ENCODE results near the gene RASSF6. TPM values are rescaled to one million over a fixed set of nuclear protein-coding genes. Genes with fewer than 3 reads are reported as not detected.

Gene RASSF6
- total RNA-seq, 2 donors from 2014 or later, result not detected

GRCh38 chr4:73539386-73539785, 80.8 kb downstream of the RASSF6 start:
- no peak for DNase-seq (ENCODE audit: low spot score in 2 of 2)
- no peak overlapping the region for H3K27ac Mint-ChIP-seq

DNA sequence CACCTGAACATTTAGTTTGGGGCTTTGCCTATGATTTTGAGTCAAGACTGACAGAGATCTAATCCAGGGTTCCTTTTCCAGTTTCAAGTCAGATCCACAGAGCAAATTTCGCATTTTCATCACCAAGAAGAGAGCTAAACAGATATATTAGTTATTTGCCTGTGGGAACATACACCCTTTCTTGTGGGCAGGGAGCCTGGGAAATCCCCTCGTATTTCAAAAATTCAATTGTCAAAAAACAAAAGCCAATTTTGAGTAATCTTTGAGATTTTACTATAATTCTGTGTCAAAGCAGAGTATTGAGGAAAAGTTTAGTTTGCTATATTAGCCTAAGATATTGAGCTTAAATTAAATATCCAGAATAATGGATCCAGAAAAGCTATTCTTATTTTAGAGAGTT, 82.1 kb downstream of the RASSF6 start:
- DNase-seq (ENCODE audit: low spot score in 2 of 2) (no peak), ATAC-seq (peak in 1 of 2 donors; percentile 39)
- Mint-ChIP-seq H3K9me3 (no peaks in the 10 kb centered on the region), H3K27ac (no peak overlapping the region), H3K36me3 (no peaks in the 10 kb centered on the region)

More at GRCh38 chr4:73539386-73539785, 80.8 kb downstream of the RASSF6 start:
- Mint-ChIP-seq H3K36me3 (no peaks in the 10 kb centered on the region), H3K9me3 (no peaks in the 10 kb centered on the region)
- ATAC-seq, result no peak

- no peak for DNase-seq (ENCODE audit: low spot score in 2 of 2)
- H3K9me3 Mint-ChIP-seq, result no peaks in the 10 kb centered on the region
- no peaks in the 10 kb centered on the region for H3K36me3 Mint-ChIP-seq
- ATAC-seq, result no peak
- H3K27ac Mint-ChIP-seq, result no peak overlapping the region
Observed at GRCh38 chr4:73533515-73534422, 86.5 kb downstream of the RASSF6 start.

- no peak for DNase-seq (ENCODE audit: low spot score in 2 of 2)
- ATAC-seq, result no peak
Observed at GRCh38 chr4:73528171-73528570, 92.1 kb downstream of the RASSF6 start.

GRCh38 chr4:73527196-73527595, 93.0 kb downstream of the RASSF6 start:
- no peak for ATAC-seq
- Mint-ChIP-seq H3K27ac (no peak overlapping the region), H3K9me3 (no peaks in the 10 kb centered on the region)

More at GRCh38 chr4:73528171-73528570, 92.1 kb downstream of the RASSF6 start:
- Mint-ChIP-seq H3K36me3 (no peaks in the 10 kb centered on the region), H3K9me3 (no peaks in the 10 kb centered on the region), H3K27ac (no peak overlapping the region)

GRCh38 chr4:73525611-73526010, 94.6 kb downstream of the RASSF6 start:
- DNase-seq (ENCODE audit: low spot score in 2 of 2), result no peak
- no peak for ATAC-seq
- H3K27ac Mint-ChIP-seq, result no peak overlapping the region
- no peaks in the 10 kb centered on the region for H3K9me3 Mint-ChIP-seq
- no peaks in the 10 kb centered on the region for H3K36me3 Mint-ChIP-seq

More at GRCh38 chr4:73527196-73527595, 93.0 kb downstream of the RASSF6 start:
- no peak for DNase-seq (ENCODE audit: low spot score in 2 of 2)
- no peaks in the 10 kb centered on the region for H3K36me3 Mint-ChIP-seq

DNA sequence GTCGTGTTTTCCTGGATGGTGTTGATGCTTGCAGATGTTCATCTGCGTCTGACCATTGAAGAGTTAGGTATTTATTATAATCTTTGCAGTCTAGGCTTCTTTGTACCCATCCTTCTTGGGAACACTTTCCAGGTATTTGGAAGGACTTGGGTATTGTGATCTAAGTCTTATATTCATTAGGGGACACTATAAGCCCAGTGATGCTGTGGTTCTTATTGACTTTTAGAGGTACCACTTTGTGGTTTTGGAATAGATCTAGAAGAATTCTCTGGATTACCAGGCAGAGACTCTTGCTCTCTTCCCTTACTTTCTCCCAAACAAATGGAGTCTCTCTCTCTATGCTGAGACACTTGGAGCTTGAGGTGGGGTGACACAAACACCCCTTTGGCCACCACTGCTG, 97.1 kb downstream of the RASSF6 start:
- no peaks in the 10 kb centered on the region for H3K36me3 Mint-ChIP-seq

More for the DNA sequence above, 97.1 kb downstream of the RASSF6 start:
- ATAC-seq (no peak), DNase-seq (ENCODE audit: low spot score in 2 of 2) (no peak)
- Mint-ChIP-seq H3K9me3 (no peaks in the 10 kb centered on the region), H3K27ac (no peak overlapping the region)

Other genes starting within 250 kb of the RASSF6 start
- not detected for gene ALB, start 216.1 kb downstream of the RASSF6 start, total RNA-seq
- gene AFP, start 184.2 kb downstream of the RASSF6 start, total RNA-seq, result not detected
- not detected for gene AFM, start 138.7 kb downstream of the RASSF6 start, total RNA-seq
- 1 to 10 TPM in 1 of 2 donors, not detected in 1; 2.9 TPM for gene CXCL8, start 120.1 kb upstream of the RASSF6 start, total RNA-seq
- gene CXCL6, start 216.2 kb upstream of the RASSF6 start, total RNA-seq, result not detected
- not detected for gene PF4V1, start 232.9 kb upstream of the RASSF6 start, total RNA-seq
- gene CXCL1, start 249.0 kb upstream of the RASSF6 start, total RNA-seq, result not detected

Measured in activated naive CD4-positive, alpha-beta T cell treated with anti-CD3 and anti-CD28 coated beads, Interleukin-2, amount 50 U/mL, for 72 hours (primary cell).